ENCODE data around the gene FUT6.

FUT6 gene

DNA sequence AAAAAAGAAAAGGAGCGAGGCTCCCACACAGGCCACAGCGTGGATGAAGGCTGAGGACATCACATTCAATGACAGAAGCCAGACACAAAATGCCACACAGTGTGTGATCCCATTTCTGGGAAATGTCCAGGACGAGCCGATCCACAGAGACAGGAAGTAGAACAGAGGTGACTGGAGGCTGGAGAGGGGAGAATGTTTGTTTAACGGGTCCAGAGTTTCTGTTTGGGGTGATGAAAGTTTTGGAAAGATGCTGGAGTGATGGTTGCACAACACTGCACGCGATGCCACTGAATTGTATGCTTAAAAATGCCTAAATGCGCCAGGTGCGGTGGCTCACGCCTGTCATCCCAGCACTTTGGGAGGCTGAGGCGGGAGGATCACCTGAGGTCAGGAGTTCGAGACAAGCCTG, 31.5 kb upstream of the FUT6 start:
- Histone ChIP-seq H3F3A (ENCODE audit: insufficient read depth, low read length) (no peaks in the 10 kb centered on the region), H3K36me3 (replicated peaks; ENCODE audit: insufficient read depth, low read length) (no peaks in the 10 kb centered on the region), H3K4me3 (ENCODE audit: low read length) (no peak overlapping the region), H3K4me2 (ENCODE audit: low read depth, low read length) (no peak overlapping the region), H2AFZ (ENCODE audit: low read length) (no peak overlapping the region), H3K27ac (ENCODE audit: low read length) (no peak overlapping the region), H3K79me2 (ENCODE audit: low read length) (no peaks in the 10 kb centered on the region), H3K9me2 (replicated peaks; ENCODE audit: insufficient read depth, low read length) (no peaks in the 10 kb centered on the region), H3K4me1 (ENCODE audit: low read length) (no peaks in the 10 kb centered on the region), H3K9ac (ENCODE audit: low read length) (no peak overlapping the region), H3K27me3 (replicated peaks; ENCODE audit: insufficient read depth, low read length) (peaks cover 62% of the 10 kb centered on the region), H3K9me3 (replicated peaks; ENCODE audit: insufficient read depth, low read length) (no peaks in the 10 kb centered on the region), H4K20me1 (ENCODE audit: insufficient read depth, low read length) (no peaks in the 10 kb centered on the region)
- no peak for TF ChIP-seq CTCF (IDR thresholded peaks at IDR 0.05; ENCODE audit: low read length)
- no peak for TF ChIP-seq EZH2phosphoT487 (IDR thresholded peaks at IDR 0.05; ENCODE audit: low read length)
- TF ChIP-seq EZH2 (optimal IDR thresholded peaks at IDR 0.05; ENCODE audit: low read depth, low read length), result no peak
- DNase-seq, result no peak

DNA sequence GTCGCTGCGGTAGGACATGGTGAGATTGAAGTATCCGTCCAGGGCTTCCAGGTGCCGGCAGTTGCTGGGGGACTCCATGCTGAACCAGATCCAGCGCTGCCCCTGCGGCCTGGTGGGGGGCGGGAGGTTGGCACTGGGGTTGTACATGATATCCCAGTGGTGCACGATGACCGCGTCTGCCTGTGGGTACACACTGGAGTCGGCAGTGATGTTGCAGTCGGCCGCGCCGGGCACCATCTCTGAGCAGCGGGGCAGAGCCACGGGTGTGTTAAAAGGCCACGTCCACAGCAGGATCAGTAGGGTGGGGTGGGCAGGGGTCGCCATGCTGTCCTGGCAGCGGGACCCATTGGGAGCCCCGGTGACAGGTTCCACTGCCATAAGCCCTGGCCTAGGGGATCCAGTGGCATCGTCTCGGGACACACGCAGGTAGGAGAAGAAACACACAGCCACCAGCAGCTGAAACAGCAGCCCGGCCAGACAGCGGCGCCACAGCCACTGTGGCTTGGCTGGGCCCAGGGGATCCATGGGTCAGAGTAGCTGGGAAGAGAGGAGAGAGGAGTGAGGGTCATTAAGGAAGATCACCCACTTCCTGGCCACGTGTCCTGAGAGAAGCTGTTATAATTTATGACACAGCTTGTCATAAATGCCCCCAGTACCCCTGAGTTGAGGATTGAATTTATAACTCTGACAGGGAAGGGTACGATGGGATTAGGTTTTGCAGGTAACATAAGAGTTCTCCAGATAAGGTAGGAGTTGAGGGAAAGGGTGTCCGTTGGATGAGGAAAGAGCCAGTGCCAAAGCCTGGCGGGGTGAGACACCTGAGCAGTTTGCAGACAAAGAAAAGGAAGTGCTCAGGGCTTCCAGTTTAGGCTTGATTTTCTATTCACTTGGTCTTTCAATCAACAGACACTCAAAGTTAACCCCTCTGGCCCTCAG, 28.0 kb upstream of the FUT6 start:
- Histone ChIP-seq H4K20me1 (ENCODE audit: insufficient read depth, low read length) (no peaks in the 10 kb centered on the region), H3K27me3 (replicated peaks; ENCODE audit: insufficient read depth, low read length) (peaks cover 78% of the 10 kb centered on the region), H3K4me3 (ENCODE audit: low read length) (no peak overlapping the region), H3K36me3 (replicated peaks; ENCODE audit: insufficient read depth, low read length) (no peaks in the 10 kb centered on the region), H3K27ac (ENCODE audit: low read length) (no peak overlapping the region), H3K4me2 (ENCODE audit: low read depth, low read length) (no peak overlapping the region), H3K9me3 (replicated peaks; ENCODE audit: insufficient read depth, low read length) (no peaks in the 10 kb centered on the region), H3F3A (ENCODE audit: insufficient read depth, low read length) (no peaks in the 10 kb centered on the region), H3K9me2 (replicated peaks; ENCODE audit: insufficient read depth, low read length) (no peaks in the 10 kb centered on the region), H3K79me2 (ENCODE audit: low read length) (no peaks in the 10 kb centered on the region), H2AFZ (ENCODE audit: low read length) (no peak overlapping the region), H3K4me1 (ENCODE audit: low read length) (no peaks in the 10 kb centered on the region), H3K9ac (ENCODE audit: low read length) (no peak overlapping the region)
- TF ChIP-seq EZH2 (optimal IDR thresholded peaks at IDR 0.05; ENCODE audit: low read depth, low read length) (no peak), CTCF (IDR thresholded peaks at IDR 0.05; ENCODE audit: low read length) (no peak), EZH2phosphoT487 (IDR thresholded peaks at IDR 0.05; ENCODE audit: low read length) (no peak)
- no peak for DNase-seq

DNA sequence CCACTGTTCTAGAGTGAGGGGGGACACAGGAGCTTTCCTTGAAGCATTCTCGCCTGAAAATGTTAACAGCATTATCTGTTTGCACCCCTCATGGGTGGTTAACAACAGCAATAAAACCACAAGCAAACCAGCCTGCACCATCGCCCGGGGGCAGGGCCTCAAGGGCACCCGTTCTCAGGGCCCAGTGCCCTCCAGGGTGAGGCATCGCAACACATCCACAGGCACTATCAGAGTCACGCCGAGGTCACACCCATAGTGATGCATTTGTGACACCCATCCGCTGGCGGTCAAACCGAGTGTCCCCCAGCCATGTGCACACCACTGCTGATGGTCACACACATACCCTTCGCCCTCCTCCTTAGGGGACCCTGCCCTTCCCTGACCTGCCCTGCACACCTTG, 26.3 kb upstream of the FUT6 start:
- Histone ChIP-seq H3F3A (ENCODE audit: insufficient read depth, low read length) (no peaks in the 10 kb centered on the region), H3K36me3 (replicated peaks; ENCODE audit: insufficient read depth, low read length) (no peaks in the 10 kb centered on the region), H3K4me1 (ENCODE audit: low read length) (no peaks in the 10 kb centered on the region), H3K27ac (ENCODE audit: low read length) (no peak overlapping the region), H2AFZ (ENCODE audit: low read length) (no peak overlapping the region), H3K4me2 (ENCODE audit: low read depth, low read length) (no peak overlapping the region), H3K27me3 (replicated peaks; ENCODE audit: insufficient read depth, low read length) (peaks cover 79% of the 10 kb centered on the region), H3K9ac (ENCODE audit: low read length) (no peak overlapping the region), H3K9me2 (replicated peaks; ENCODE audit: insufficient read depth, low read length) (no peaks in the 10 kb centered on the region), H3K4me3 (ENCODE audit: low read length) (no peak overlapping the region), H3K79me2 (ENCODE audit: low read length) (no peaks in the 10 kb centered on the region), H3K9me3 (replicated peaks; ENCODE audit: insufficient read depth, low read length) (no peaks in the 10 kb centered on the region), H4K20me1 (ENCODE audit: insufficient read depth, low read length) (no peaks in the 10 kb centered on the region)
- DNase-seq, result no peak
- TF ChIP-seq CTCF (IDR thresholded peaks at IDR 0.05; ENCODE audit: low read length), result no peak
- no peak for TF ChIP-seq EZH2phosphoT487 (IDR thresholded peaks at IDR 0.05; ENCODE audit: low read length)
- TF ChIP-seq EZH2 (optimal IDR thresholded peaks at IDR 0.05; ENCODE audit: low read depth, low read length), result no peak

All from MM.1S (cell line).